Neutrophil (primary cell): ENCODE data around the gene TGM2.

Experiments
- H3K27ac ChIP-seq: fragments of 200-600 bp; sonication (generic); 2 replicates; pipeline ENCODE4 v1.5.1; 2016; ENCODE audit warnings: mild to moderate bottlenecking, moderate library complexity
- H3K27me3 ChIP-seq: fragments of 200-600 bp; sonication (generic); 2 replicates; pipeline ENCODE4 v1.6.0; 2016; ENCODE audit warnings: mild to moderate bottlenecking
- H3K36me3 ChIP-seq: fragments of 200-600 bp; sonication (generic); 2 replicates; pipeline ENCODE4 v1.5.1; 2017
- H3K4me1 ChIP-seq, 2 experiments: fragments of 200-600 bp in 1 of 2; sonication (generic) in 1 of 2; 1 replicate in 1 of 2; 2 replicates in 1 of 2; pipeline versions ENCODE4 v1.5.1 to v1.6.1; 2013 to 2016; ENCODE audit warnings: low read depth in 1 of 2, low read length in 1 of 2, mild to moderate bottlenecking in 1 of 2, moderate library complexity in 1 of 2; ENCODE audit not compliant: control insufficient read depth in 1 of 2, insufficient read depth in 1 of 2
- H3K4me3 ChIP-seq, 2 experiments: fragments of 200-600 bp in 1 of 2; sonication (generic) in 1 of 2; 1 replicate in 1 of 2; 2 replicates in 1 of 2; pipeline ENCODE4 v1.5.1; 2013 to 2016; ENCODE audit warnings: low read depth in 1 of 2, low read length in 1 of 2, mild to moderate bottlenecking in 1 of 2, moderate library complexity in 1 of 2
- H3K9me3 ChIP-seq: fragments of 200-600 bp; sonication (generic); 2 replicates; pipeline ENCODE4 v1.5.1; 2016
- CTCF ChIP-seq: fragments of 200-600 bp; sonication (generic); IDR thresholded peaks from 2 replicates; pipeline ENCODE4 v1.5.1; 2016; ENCODE audit warnings: antibody characterized with exemption

TGM2 gene

GRCh38 chr20:38091441-38092216 lies 73.4 kb downstream of the TGM2 start:
- Histone ChIP-seq H3K4me3 (no peak overlapping the region), H3K4me1 (peaks cover 43 to 50% of the 10 kb centered on the region in 2 experiments), H3K27ac (peak overlapping the region; percentile 89), H3K27me3 (no peaks in the 10 kb centered on the region), H3K9me3 (no peaks in the 10 kb centered on the region), H3K36me3 (peaks cover 40% of the 10 kb centered on the region)
- no peak for TF ChIP-seq CTCF

GRCh38 chr20:38090061-38090460 lies 75.0 kb downstream of the TGM2 start:
- TF ChIP-seq CTCF = no peak
- no peak overlapping the region for H3K4me3 ChIP-seq
- peak overlapping the region; percentile 89 for H3K27ac ChIP-seq
- peaks cover 32 to 39% of the 10 kb centered on the region in 2 experiments for H3K4me1 ChIP-seq
- H3K27me3 ChIP-seq = no peaks in the 10 kb centered on the region
- peaks cover 53% of the 10 kb centered on the region for H3K36me3 ChIP-seq
- H3K9me3 ChIP-seq = no peaks in the 10 kb centered on the region

GRCh38 chr20:38089500-38089899 lies 75.6 kb downstream of the TGM2 start:
- no peak for TF ChIP-seq CTCF

GRCh38 chr20:38085026-38085425 lies 80.0 kb downstream of the TGM2 start:
- no peak overlapping the region for H3K27ac ChIP-seq
- H3K4me3 ChIP-seq = no peak overlapping the region
- TF ChIP-seq CTCF = no peak
- H3K9me3 ChIP-seq = no peaks in the 10 kb centered on the region
- H3K27me3 ChIP-seq = no peaks in the 10 kb centered on the region
- peaks cover 67% of the 10 kb centered on the region for H3K36me3 ChIP-seq
- no peaks in the 10 kb centered on the region for H3K4me1 ChIP-seq

More at GRCh38 chr20:38089500-38089899, 75.6 kb downstream of the TGM2 start:
- H3K36me3 ChIP-seq = peaks cover 58% of the 10 kb centered on the region
- H3K9me3 ChIP-seq = no peaks in the 10 kb centered on the region
- peak overlapping the region; percentile 89 for H3K27ac ChIP-seq
- no peaks in the 10 kb centered on the region for H3K27me3 ChIP-seq
- H3K4me3 ChIP-seq = no peak overlapping the region
- peaks cover 27 to 34% of the 10 kb centered on the region in 2 experiments for H3K4me1 ChIP-seq

GRCh38 chr20:38084425-38084951 lies 80.6 kb downstream of the TGM2 start:
- TF ChIP-seq CTCF = no peak
- no peaks in the 10 kb centered on the region for H3K4me1 ChIP-seq
- no peak overlapping the region for H3K27ac ChIP-seq
- H3K27me3 ChIP-seq = no peaks in the 10 kb centered on the region
- no peak overlapping the region for H3K4me3 ChIP-seq
- H3K36me3 ChIP-seq = peaks cover 62% of the 10 kb centered on the region
- no peaks in the 10 kb centered on the region for H3K9me3 ChIP-seq
